Heart right ventricle (tissue), 16 donors: Measurements from ENCODE around the gene MICAL2. TPM values are rescaled to one million over a fixed set of nuclear protein-coding genes. Genes with fewer than 3 reads are reported as not detected.

Source experiments
- ATAC-seq, 8 donors: fragments of 200-7000 bp; cut with Tn5 transposase; one replicate each; pipeline ENCODE4 v1.9.1; 2020; ENCODE audit warnings: mild to moderate bottlenecking in 8 of 8, moderate library complexity in 8 of 8, moderate number of reproducible peaks in 1 of 8
- DNase-seq, 2 donors: peaks; one replicate each; pipeline ENCODE4 v3.0.0-alpha.2; 2020
- H3K27ac ChIP-seq, 10 donors: fragments of 200-600 bp; sonication (generic) in 2 of 10; one replicate each; pipeline versions ENCODE4 v1.5.0 to v1.8.0; 2020 to 2022; ENCODE audit warnings: mild to moderate bottlenecking in 3 of 10
- H3K27me3 ChIP-seq, 7 donors: fragments of 200-600 bp; one replicate each; pipeline ENCODE4 v1.8.0; 2021 to 2022; ENCODE audit warnings: mild to moderate bottlenecking in 2 of 7
- H3K36me3 ChIP-seq, 9 donors: fragments of 200-600 bp; sonication (generic) in 1 of 9; one replicate each; pipeline versions ENCODE4 v1.5.0 to v1.8.0; 2020 to 2022; ENCODE audit warnings: mild to moderate bottlenecking in 2 of 9
- H3K4me1 ChIP-seq, 9 donors: fragments of 200-600 bp; sonication (generic) in 1 of 9; one replicate each; pipeline versions ENCODE4 v1.5.0 to v1.8.0; 2020 to 2022; ENCODE audit warnings: mild to moderate bottlenecking in 4 of 9
- H3K4me3 ChIP-seq, 10 donors: fragments of 200-600 bp; sonication (generic) in 2 of 10; one replicate each; pipeline versions ENCODE4 v1.5.0 to v1.8.0; 2020 to 2022; ENCODE audit warnings: mild to moderate bottlenecking in 7 of 10, moderate library complexity in 2 of 10
- H3K9me3 ChIP-seq, 11 donors: fragments of 200-600 bp in 10 of 11; sonication (generic) in 2 of 11; one replicate each; pipeline versions ENCODE4 v1.5.0 to v1.8.0; 2013 to 2022; ENCODE audit warnings: mild to moderate bottlenecking in 2 of 11, control low read depth in 1 of 11, moderate library complexity in 1 of 11
- WGBS, 2 donors: extraction: QIAGEN DNeasy Blood & Tissue Kit; methylation state at CpG; one replicate each; pipeline ENCODE4 v1.1.7; 2013; ENCODE audit warnings: inconsistent platforms in 1 of 2; 5-methylcytosine and 5-hydroxymethylcytosine counted together
- intact Hi-C, 10 donors: fragments of 100-400 bp; cut with DNase I; formaldehyde crosslinking; loops; one replicate each; pipeline versions ENCODE4 v1.11.1 to v1.14.2; 2022
- polyA plus RNA-seq, 2 donors: library from polyadenylated mRNA; stranded (reverse); fragments of 200-250 nt; gene quantifications; one replicate each; pipeline ENCODE4 v1.2.3, GENCODE V29; 2013
- total RNA-seq, 10 donors: library from RNA; stranded (reverse); fragmentation: NEBNext Ultra II Directional in 3 of 10; extraction: Animal tissue kit (Norgen Biotek cat#: 25700) in 3 of 10; gene quantifications; one replicate each; pipeline versions ENCODE4 v1.2.1 to v1.2.4, GENCODE V29; 2021 to 2023
- TF ChIP-seq, protein P1 (sequence below), 9 donors: fragments of 200-600 bp; sonication (generic) in 2 of 9; IDR thresholded peaks; one replicate each; pipeline versions ENCODE4 v1.5.0 to v1.8.0; 2021 to 2022; ENCODE audit warnings: antibody characterized with exemption in 9 of 9, mild to moderate bottlenecking in 5 of 9, moderate library complexity in 1 of 9
- donor health status: Arrhythmogenic right ventricular cardiomyopathy.
- donor health status: ischemic (EF 13 %, LVEDD 7.1; RV severe dilation, severe dysfunction).
- donor health status: healthy with polysubstance abuse.
- donor health status: DM: no; HTN: yes; CAD: no.
- donor health status: DM: no; HTN: no; CAD: no.
- donor health status: ischemic (EF 25% LVEDD 6.9; RV normal size, moderate dysfunction).
- donor health status: ischemic (EF 25% LVEDD 5.7; RV mildly dilated, moderate dysfunction).
- donor health status: healthy.
- donor health status: DM: yes; HTN: yes; CAD: no.
- donor health status: Ischemic cardiomyopathy.
- donor health status: ischemic (EF 35%, LVEDD 5.7; RV mildly dilated, moderate dysfunction).
- donor health status: nonischemic (EF 11% LVEDD 7.7; RV severe dilation, severe dysfunction).
- donor health status: DM: yes; HTN: yes; CAD: no.
- donor health status: PGD.
- donor health status: ischemic (EF 29% LVEDD 5.4; RV normal size, mild dysfunction).
- donor health status: nonischemic (EF 23%, LVEDD 6.1; RV moderate dilation, normal function).

MICAL2 gene
- total and polyA plus RNA-seq, 12 donors = 32.5 to 95.7 (median 70.5) TPM

DNA sequence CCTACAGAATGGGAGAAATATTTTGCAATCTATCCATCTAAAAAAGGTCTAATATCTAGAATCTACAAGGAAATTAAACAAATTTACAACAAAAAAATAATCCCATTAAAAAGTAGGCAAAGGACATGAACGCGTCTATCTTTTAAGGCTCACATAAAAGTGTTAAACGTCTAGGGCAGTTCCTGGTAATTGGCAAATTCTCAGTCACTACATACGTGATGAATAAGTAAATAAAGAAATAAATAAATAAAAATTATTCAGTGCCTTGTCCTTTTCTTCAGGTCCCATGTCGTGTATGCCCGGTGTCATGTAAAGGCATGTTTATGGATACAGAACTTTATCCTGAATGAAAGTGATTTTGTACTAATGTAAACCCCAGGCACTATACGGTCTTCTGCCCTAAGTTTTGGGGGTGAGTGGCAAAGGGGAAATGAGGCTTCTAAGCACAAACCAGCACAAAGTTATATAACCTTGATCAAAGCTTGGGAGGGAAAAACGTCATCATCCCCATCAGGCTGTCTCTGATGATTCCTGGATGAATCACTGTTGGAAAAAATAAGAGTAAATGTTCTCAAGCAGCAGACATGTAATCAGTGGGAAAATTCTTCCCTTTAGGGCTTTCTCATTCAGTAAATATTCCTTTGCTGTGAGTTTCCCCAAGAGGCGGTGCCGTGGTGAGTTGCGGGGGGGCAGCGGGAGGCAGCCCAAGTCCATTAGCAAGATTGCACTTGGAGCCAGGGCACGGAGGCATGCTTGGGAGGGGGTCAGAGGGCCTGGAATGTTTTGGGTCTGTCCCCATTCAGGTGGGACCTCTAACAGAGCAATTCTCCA, 30.4 kb upstream of the MICAL2 start:
- TF ChIP-seq, protein P1, sequence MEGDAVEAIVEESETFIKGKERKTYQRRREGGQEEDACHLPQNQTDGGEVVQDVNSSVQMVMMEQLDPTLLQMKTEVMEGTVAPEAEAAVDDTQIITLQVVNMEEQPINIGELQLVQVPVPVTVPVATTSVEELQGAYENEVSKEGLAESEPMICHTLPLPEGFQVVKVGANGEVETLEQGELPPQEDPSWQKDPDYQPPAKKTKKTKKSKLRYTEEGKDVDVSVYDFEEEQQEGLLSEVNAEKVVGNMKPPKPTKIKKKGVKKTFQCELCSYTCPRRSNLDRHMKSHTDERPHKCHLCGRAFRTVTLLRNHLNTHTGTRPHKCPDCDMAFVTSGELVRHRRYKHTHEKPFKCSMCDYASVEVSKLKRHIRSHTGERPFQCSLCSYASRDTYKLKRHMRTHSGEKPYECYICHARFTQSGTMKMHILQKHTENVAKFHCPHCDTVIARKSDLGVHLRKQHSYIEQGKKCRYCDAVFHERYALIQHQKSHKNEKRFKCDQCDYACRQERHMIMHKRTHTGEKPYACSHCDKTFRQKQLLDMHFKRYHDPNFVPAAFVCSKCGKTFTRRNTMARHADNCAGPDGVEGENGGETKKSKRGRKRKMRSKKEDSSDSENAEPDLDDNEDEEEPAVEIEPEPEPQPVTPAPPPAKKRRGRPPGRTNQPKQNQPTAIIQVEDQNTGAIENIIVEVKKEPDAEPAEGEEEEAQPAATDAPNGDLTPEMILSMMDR (IDR thresholded peaks at IDR 0.05) = no peak
- 67 to 74% methylated on average over 13 of the region's 13 CpGs for WGBS, 2 donors
- H3K36me3 ChIP-seq = no peaks in the 10 kb centered on the region
- no peak overlapping the region for H3K4me3 ChIP-seq
- ATAC-seq (peak in 7 of 8 donors; percentile 76 to 88 (median 80)), DNase-seq (peak; percentile 48 to 60)
- H3K27me3 ChIP-seq = no peaks in the 10 kb centered on the region
- peaks cover 0 to 4% (median 0%) of the 10 kb centered on the region in 11 donors for H3K9me3 ChIP-seq
- peaks cover 0 to 14% (median under 1%) of the 10 kb centered on the region in 9 donors for H3K4me1 ChIP-seq
- intact Hi-C loops = no loop called here
- peak overlapping the region in 8 of 10 donors; percentile 8 to 81 (median 58) for H3K27ac ChIP-seq

DNA sequence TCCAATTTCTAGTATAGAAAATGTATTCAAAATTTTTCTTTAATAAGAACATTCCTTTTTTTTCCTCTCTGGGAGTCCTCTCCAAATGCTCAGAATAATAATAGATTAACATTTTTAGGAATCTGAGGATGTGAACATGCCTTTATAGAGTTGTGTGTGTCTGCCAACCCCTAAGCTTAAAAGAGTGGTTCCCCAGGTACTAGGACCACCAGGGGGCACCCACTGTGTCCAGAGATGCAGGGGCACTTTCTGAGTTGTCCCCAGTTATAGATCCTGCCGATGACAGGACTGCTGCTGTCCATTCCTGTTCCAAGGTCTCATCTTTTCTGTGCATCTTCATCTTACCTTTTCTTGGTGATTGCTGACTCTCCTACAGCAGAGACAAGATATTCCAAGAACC, 27.0 kb upstream of the MICAL2 start:
- peak overlapping the region in 2 of 10 donors; percentile 17 to 41 for H3K27ac ChIP-seq
- H3K4me3 ChIP-seq = no peak overlapping the region
- TF ChIP-seq, protein P1 (IDR thresholded peaks at IDR 0.05) = peak in 2 of 9 donors; percentile 17 to 21
- 89 to 92% methylated on average over 1 of the region's 1 CpG for WGBS, 2 donors
- peaks cover 0 to 4% (median 0%) of the 10 kb centered on the region in 11 donors for H3K9me3 ChIP-seq
- intact Hi-C loops = no loop called here
- no peaks in the 10 kb centered on the region for H3K27me3 ChIP-seq
- ATAC-seq = no peak
- no peak for DNase-seq
- H3K36me3 ChIP-seq = no peaks in the 10 kb centered on the region
- peaks cover 20 to 48% (median 35%) of the 10 kb centered on the region in 9 donors for H3K4me1 ChIP-seq

DNA sequence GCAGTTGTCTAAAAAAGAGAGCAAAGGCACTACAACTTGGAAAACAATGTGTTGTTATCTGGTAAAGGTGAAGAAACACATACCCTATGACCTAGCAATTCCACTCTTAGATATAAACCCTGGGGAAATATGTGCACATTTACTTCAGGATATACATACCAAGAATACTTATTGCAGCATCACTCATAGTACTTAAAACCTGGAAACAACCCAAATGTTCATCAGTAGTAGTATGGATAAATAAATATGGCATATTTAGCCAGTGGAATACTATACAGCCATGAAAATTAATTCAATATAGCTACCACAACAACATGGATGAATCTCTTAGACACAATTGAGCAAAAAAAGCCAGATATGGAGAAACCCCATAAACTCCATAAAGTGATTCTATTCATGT, 26.1 kb upstream of the MICAL2 start:
- no peaks in the 10 kb centered on the region for H3K36me3 ChIP-seq
- H3K4me1 ChIP-seq = peaks cover 23 to 57% (median 44%) of the 10 kb centered on the region in 9 donors
- peak overlapping the region in 4 of 10 donors; percentile 82 to 89 (median 89) for H3K27ac ChIP-seq
- H3K27me3 ChIP-seq = no peaks in the 10 kb centered on the region
- intact Hi-C loops = no loop called here
- TF ChIP-seq, protein P1 (IDR thresholded peaks at IDR 0.05) = no peak
- no peak for DNase-seq
- no peak overlapping the region for H3K4me3 ChIP-seq
- no peak for ATAC-seq
- H3K9me3 ChIP-seq = peaks cover 0 to 4% (median 0%) of the 10 kb centered on the region in 11 donors

DNA sequence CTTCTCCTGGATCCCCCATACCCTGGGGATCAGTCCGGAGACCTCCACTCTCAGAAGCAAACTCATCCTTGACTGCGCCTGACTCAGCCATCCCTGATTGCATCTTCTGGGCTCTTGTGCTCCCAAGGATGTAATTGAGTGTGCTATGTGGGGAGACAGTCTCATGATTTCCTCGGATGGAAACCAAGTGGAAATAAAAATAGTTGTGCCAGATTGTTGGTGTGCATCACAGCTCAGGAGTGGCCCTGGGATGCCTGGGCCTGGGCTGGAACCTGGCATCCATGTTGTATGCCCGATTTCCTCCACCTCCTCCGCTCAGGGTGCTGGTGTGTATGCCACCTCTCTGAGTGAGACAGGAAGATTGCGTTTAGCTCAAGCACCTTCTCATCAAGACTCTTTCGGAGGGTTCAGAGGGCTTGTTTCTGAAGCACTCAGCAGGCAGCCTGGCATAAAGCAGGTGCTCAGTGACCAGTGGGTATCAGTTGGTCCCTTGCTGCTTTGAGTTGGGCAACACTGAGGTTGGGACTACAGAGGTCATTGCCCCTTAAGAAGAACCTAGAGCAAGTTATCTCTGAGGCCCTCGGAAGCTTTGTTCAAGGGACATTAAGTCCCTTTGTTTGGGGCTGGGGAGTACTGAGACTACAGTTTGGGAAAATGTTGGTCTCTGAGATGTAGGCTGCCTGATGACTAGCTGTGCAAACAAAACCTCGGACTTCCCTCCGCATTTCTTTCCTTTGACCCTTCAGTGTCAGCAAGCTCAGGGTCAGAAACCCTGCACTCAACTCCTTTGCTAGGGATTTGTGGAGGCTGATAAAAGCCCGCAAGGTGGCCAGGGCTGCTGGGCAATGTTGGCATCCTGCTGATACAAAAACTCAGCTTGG, 24.8 kb upstream of the MICAL2 start:
- H3K4me1 ChIP-seq = peaks cover 31 to 59% (median 57%) of the 10 kb centered on the region in 9 donors
- peaks cover 0 to 4% (median 0%) of the 10 kb centered on the region in 11 donors for H3K9me3 ChIP-seq
- H3K27me3 ChIP-seq = no peaks in the 10 kb centered on the region
- H3K4me3 ChIP-seq = no peak overlapping the region
- peak overlapping the region; percentile 68 to 90 (median 86) for H3K27ac ChIP-seq
- no peaks in the 10 kb centered on the region for H3K36me3 ChIP-seq
- no peak for ATAC-seq
- 73 to 75% methylated on average over 11 of the region's 11 CpGs for WGBS, 2 donors
- intact Hi-C loops = loop anchor here in 7 of 10 donors (2.0 to 5.0 kb wide), 4 partner anchors 25 to 197 kb away; partner anchors contain the start of gene MICAL2 (in 1 of the 7)
- DNase-seq = no peak
- TF ChIP-seq, protein P1 (IDR thresholded peaks at IDR 0.05) = no peak
